Left ventricle myocardium inferior (tissue), 1 donor: ENCODE results near the gene MYMK. TPM values are rescaled to one million over a fixed set of nuclear protein-coding genes. Genes with fewer than 3 reads are reported as not detected.

Experiments used
- DNase-seq: peaks from one replicate; pipeline ENCODE4 v3.0.0-alpha.2; 2020
- H3K27ac ChIP-seq: fragments of 200-600 bp; replicated peaks from 2 replicates; pipeline ENCODE4 v1.8.0; 2021
- H3K27me3 ChIP-seq: fragments of 200-600 bp; 2 replicates; pipeline ENCODE4 v1.8.0; 2021; ENCODE audit warnings: low read depth
- H3K36me3 ChIP-seq: fragments of 200-600 bp; 2 replicates; pipeline ENCODE4 v1.8.0; 2021
- H3K4me1 ChIP-seq: fragments of 200-600 bp; 2 replicates; pipeline ENCODE4 v1.8.0; 2021
- H3K4me3 ChIP-seq: fragments of 200-600 bp; 2 replicates; pipeline ENCODE4 v1.8.0; 2021; ENCODE audit warnings: mild to moderate bottlenecking, moderate library complexity
- H3K9me3 ChIP-seq: fragments of 200-600 bp; replicated peaks from 2 replicates; pipeline ENCODE4 v1.8.0; 2021
- CTCF ChIP-seq: fragments of 200-600 bp; IDR thresholded peaks from 2 replicates; pipeline ENCODE4 v1.8.0; 2021; ENCODE audit warnings: antibody characterized with exemption, mild to moderate bottlenecking, borderline replicate concordance
- intact Hi-C: fragments of 100-400 bp; cut with micrococcal nuclease; formaldehyde crosslinking; loops from one replicate; pipeline ENCODE4 v1.11.0; 2022
- total RNA-seq: library from RNA; stranded (reverse); fragmentation: NEBNext Ultra II Directional; extraction: Animal tissue kit (Norgen Biotek cat#: 25700); gene quantifications from one replicate; pipeline ENCODE4 v1.2.1, GENCODE V29; 2021
- donor health status: DM: no; HTN: yes; CAD: no; lungs with severe emphysema.

Gene MYMK
- total RNA-seq, 1 donor from 2014 or later, result not detected

DNA sequence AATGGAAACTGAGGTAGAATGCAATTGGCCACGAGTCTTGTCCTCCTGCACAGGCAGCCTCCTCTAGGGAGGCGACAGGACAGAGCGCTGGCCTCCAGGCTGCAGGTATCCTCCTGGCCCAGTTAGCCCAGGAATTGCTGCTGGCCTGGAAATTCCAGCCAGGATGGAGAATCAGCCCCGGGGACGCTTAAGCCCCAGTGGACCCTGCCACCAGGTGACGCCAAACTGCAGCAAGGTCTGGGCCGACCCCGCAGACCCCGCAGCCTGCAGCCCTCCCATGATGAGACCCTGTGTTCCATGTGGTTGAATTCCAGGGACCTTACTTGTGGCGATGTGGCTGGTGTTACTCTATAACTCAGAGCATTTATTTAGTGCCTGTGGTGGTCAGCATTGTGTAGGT lies 57.7 kb downstream of the MYMK start:
- intact Hi-C loops, result no loop called here
- H3K27ac ChIP-seq, result no peak overlapping the region
- H3K9me3 ChIP-seq, result no peaks in the 10 kb centered on the region
- H3K27me3 ChIP-seq, result no peaks in the 10 kb centered on the region
- no peaks in the 10 kb centered on the region for H3K4me1 ChIP-seq
- no peak overlapping the region for H3K4me3 ChIP-seq
- no peak for DNase-seq
- no peak for TF ChIP-seq CTCF
- H3K36me3 ChIP-seq, result peaks cover 7% of the 10 kb centered on the region

DNA sequence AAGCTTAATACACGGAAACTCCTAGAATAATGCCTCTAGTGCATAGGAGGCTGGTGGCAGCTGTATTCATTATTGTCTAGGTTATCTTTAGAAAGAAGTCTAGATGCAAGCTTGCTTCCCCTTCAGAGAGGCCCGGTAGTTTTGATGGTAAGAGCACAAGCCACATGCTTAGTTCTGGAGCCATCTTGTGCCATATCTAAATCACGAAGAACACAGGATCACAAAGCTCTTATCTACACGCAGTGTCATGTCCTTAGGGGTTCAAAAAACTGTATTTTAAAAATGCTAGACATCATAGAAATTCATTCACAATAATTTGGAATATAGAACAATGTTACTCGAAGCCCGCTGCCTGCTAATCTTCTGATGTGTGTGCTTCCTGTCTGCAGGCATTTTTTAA lies 58.8 kb downstream of the MYMK start:
- Histone ChIP-seq H3K27me3 (no peaks in the 10 kb centered on the region), H3K27ac (no peak overlapping the region), H3K4me3 (no peak overlapping the region), H3K4me1 (peaks cover 2% of the 10 kb centered on the region), H3K9me3 (no peaks in the 10 kb centered on the region), H3K36me3 (peaks cover 7% of the 10 kb centered on the region)
- intact Hi-C loops, result no loop called here
- no peak for TF ChIP-seq CTCF
- no peak for DNase-seq

- Histone ChIP-seq H3K27me3 (no peaks in the 10 kb centered on the region), H3K4me3 (no peak overlapping the region), H3K4me1 (peaks cover 14% of the 10 kb centered on the region), H3K36me3 (peaks cover 7% of the 10 kb centered on the region), H3K9me3 (no peaks in the 10 kb centered on the region), H3K27ac (no peak overlapping the region)
- TF ChIP-seq CTCF, result no peak
- DNase-seq, result no peak
- intact Hi-C loops, result no loop called here
Measured at GRCh38 chr9:133464638-133465037, 60.1 kb downstream of the MYMK start.

Other genes with a start within 250 kb of the MYMK start
- gene ABO, start 249.8 kb downstream of the MYMK start, total RNA-seq, result 2.3 TPM
- 11.6 TPM for gene SURF6, start 188.8 kb downstream of the MYMK start, total RNA-seq
- 18.4 TPM for gene MED22, start 176.8 kb downstream of the MYMK start, total RNA-seq
- 859 TPM for gene RPL7A, start 176.7 kb downstream of the MYMK start, total RNA-seq
- gene SURF1, start 168.5 kb downstream of the MYMK start, total RNA-seq, result 60.7 TPM
- gene SURF2, start 168.4 kb downstream of the MYMK start, total RNA-seq, result 17.4 TPM
- gene SURF4, start 148.9 kb downstream of the MYMK start, total RNA-seq, result 61.9 TPM
- gene STKLD1, start 148.6 kb downstream of the MYMK start, total RNA-seq, result not detected
- gene REXO4, start 106.9 kb downstream of the MYMK start, total RNA-seq, result 16.5 TPM
- 3.1 TPM for gene ADAMTS13, start 102.6 kb downstream of the MYMK start, total RNA-seq
- 11.5 TPM for gene CACFD1, start 65.0 kb downstream of the MYMK start, total RNA-seq
- 2.0 TPM for gene SLC2A6, start 45.9 kb downstream of the MYMK start, total RNA-seq
- gene ADAMTSL2, start 9.7 kb upstream of the MYMK start, total RNA-seq, result 6.0 TPM
- gene FAM163B, start 84.4 kb upstream of the MYMK start, total RNA-seq, result not detected
- gene DBH, start 111.4 kb upstream of the MYMK start, total RNA-seq, result not detected
- gene SARDH, start 213.4 kb upstream of the MYMK start, total RNA-seq, result 0.63 TPM